HG03196 (cell line): ENCODE measurements around the gene SLC49A4.

ENCODE experiments used
- ATAC-seq: cut with Tn5 transposase; IDR thresholded peaks from one replicate; pipeline ENCODE4 v1.9.1; 2021; ENCODE audit not compliant: unreplicated experiment

SLC49A4 gene

GRCh38 chr3:122898298-122898697, 103.4 kb downstream of the SLC49A4 start:
- ATAC-seq: no peak

GRCh38 chr3:122902326-122902725, 107.5 kb downstream of the SLC49A4 start:
- ATAC-seq: no peak

- ATAC-seq: no peak
Observed at GRCh38 chr3:122903171-122903570, 108.3 kb downstream of the SLC49A4 start.

- no peak for ATAC-seq
Observed at GRCh38 chr3:122907471-122907870, 112.6 kb downstream of the SLC49A4 start.

- ATAC-seq: no peak
Observed at GRCh38 chr3:122908251-122908650, 113.4 kb downstream of the SLC49A4 start.

GRCh38 chr3:122911901-122912300, 117.0 kb downstream of the SLC49A4 start:
- ATAC-seq: no peak

GRCh38 chr3:122912772-122913538, 118.1 kb downstream of the SLC49A4 start:
- ATAC-seq: no peak

- ATAC-seq: no peak
Observed at GRCh38 chr3:122913539-122914100, 118.8 kb downstream of the SLC49A4 start.

- no peak for ATAC-seq
Observed at GRCh38 chr3:122915300-122916055, 120.6 kb downstream of the SLC49A4 start.

GRCh38 chr3:122916084-122916483, 121.2 kb downstream of the SLC49A4 start:
- ATAC-seq: no peak

- ATAC-seq: no peak
Observed at GRCh38 chr3:122916580-122916979, 121.7 kb downstream of the SLC49A4 start.

- no peak for ATAC-seq
Observed at GRCh38 chr3:122917412-122917811, 122.5 kb downstream of the SLC49A4 start.

GRCh38 chr3:122918576-122919290, 123.9 kb downstream of the SLC49A4 start:
- ATAC-seq: no peak

- no peak for ATAC-seq
Observed at GRCh38 chr3:122919291-122919610, 124.4 kb downstream of the SLC49A4 start.

GRCh38 chr3:122920986-122921385, 126.1 kb downstream of the SLC49A4 start:
- no peak for ATAC-seq

GRCh38 chr3:122921791-122922651, 127.2 kb downstream of the SLC49A4 start:
- ATAC-seq: no peak

- ATAC-seq: no peak
Observed at GRCh38 chr3:122923611-122924010, 128.7 kb downstream of the SLC49A4 start.

- no peak for ATAC-seq
Observed at GRCh38 chr3:122924056-122924455, 129.2 kb downstream of the SLC49A4 start.

- ATAC-seq: no peak
Observed at GRCh38 chr3:122925756-122926155, 130.9 kb downstream of the SLC49A4 start.

GRCh38 chr3:122926322-122926721, 131.5 kb downstream of the SLC49A4 start:
- no peak for ATAC-seq

GRCh38 chr3:122926811-122927210, 131.9 kb downstream of the SLC49A4 start:
- ATAC-seq: no peak
